ENCODE data around the gene NUP88.

NUP88 gene

DNA sequence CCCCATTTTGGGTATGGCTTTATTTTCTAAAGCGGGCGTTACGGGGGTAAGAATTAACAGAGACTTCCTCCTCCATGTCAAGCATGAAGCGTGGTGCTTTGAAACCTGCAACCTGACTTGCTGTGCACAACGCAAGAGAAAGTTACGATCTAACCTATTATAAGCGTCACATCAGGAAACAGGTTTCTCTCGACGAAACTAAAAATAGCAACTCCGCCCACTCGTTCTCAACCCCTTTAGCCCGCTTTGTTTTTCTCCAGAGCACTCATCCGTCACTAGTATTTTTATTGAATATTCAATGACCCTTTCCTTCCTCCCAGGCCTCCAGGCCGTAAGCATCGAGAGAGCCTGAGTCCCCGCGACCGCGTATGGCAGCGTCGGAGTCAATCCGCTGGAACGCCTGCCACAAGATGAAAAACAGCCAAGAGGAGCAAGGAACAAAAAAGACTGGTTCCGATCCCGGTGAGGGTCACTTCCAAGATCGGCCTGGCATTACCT, 555 bp downstream of the NUP88 start:
- DNase-seq = peak; percentile 42

GRCh38 chr17:5416901-5417300, 2.6 kb downstream of the NUP88 start:
- no peak for DNase-seq

- DNase-seq = no peak
These were observed 5.8 kb downstream of the NUP88 start for GRCh38 chr17:5413682-5414081.

DNA sequence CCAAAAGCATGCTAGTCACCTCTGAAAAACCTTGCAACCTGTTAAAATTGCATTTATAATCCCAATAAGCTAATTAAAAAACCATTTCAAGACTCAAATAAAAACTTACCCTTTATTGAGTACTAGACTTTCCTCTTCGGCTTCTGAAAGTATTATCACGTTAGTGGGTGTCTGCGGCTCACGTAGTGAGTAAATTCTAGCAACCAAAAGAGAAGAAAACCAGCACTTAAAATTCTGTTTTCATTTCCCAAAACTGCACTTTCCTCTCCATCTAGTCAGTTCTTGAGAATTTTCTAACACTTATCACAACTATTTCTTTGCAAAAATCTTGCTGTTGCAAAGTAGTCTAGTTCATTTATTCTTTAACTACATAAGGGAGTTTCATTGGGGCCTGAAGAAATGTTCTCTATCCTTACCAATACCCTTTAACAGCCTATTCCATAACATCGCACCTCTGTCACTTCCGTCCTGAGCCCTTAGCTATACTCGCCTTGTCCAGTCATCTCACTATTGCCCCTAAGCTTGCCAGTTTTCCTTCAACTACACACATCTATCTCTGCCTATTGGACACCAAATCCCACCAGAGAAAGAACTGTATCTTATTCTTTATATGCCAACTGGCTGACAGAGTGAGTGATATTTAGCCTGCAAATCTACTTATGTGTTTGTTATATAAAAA, 8.7 kb downstream of the NUP88 start:
- DNase-seq = no peak

GRCh38 chr17:5408186-5408585, 11.3 kb downstream of the NUP88 start:
- DNase-seq = no peak

DNA sequence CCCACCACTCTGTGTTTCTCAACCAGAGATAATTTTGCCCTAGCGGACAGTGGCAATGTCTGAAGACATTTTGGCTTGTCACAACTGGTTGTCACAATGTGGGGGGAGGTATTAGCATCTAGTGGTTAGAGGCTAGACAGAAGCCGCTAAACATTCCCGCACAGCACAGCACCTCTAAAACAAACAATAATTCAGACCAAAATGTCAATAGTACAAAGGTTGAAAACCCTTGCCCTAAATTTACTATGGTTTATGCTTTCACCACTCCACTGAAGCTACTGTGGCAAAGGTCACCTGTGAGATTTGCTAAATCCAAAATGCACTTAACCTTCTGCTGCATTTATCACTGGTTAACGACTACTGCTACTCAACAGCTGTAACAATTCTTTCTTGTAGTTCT, 14.1 kb downstream of the NUP88 start:
- no peak for DNase-seq

- DNase-seq = no peak
These were observed 19.7 kb downstream of the NUP88 start for GRCh38 chr17:5399767-5400166.

DNA sequence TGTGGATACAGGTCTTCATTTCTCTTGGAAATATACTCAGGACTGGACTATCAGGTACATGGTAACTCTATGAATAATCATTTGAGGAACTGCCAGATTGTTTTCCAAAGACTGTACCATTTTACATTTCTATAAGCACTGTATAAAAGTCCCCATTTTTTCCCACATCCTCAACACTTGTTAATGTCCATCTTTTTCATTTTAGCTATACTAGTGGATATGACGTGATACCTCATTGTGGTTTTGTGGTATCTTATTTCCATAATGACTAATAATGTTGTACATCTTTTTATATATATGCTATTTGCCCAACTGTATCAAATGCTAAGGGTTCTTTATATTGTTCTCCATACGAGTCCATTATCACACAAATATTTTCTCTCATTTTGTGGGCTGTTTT, 22.9 kb downstream of the NUP88 start:
- no peak for DNase-seq

DNA sequence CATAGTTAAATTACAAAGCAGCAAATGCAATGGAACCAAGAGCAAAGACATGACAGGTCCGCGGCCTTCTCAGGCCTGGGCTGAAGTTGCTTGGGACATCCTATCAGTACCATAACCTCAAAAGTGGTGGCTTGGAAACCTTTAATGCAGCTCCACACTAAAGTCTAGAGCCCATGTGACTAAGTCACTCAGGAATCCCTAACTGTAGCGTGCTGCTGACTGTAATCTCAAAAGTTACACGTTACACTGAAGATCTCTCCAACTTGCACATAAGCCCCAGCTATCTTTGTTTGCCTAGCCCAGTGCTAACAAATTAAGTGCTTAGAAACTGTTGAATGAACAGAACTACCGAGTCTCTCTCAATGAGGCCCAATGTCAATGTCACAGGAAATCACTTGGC, 27.8 kb downstream of the NUP88 start:
- DNase-seq = no peak

GRCh38 chr17:5381542-5381941, 37.9 kb downstream of the NUP88 start:
- DNase-seq = no peak

- DNase-seq = no peak
These were observed 38.8 kb downstream of the NUP88 start for GRCh38 chr17:5380491-5381135.

DNA sequence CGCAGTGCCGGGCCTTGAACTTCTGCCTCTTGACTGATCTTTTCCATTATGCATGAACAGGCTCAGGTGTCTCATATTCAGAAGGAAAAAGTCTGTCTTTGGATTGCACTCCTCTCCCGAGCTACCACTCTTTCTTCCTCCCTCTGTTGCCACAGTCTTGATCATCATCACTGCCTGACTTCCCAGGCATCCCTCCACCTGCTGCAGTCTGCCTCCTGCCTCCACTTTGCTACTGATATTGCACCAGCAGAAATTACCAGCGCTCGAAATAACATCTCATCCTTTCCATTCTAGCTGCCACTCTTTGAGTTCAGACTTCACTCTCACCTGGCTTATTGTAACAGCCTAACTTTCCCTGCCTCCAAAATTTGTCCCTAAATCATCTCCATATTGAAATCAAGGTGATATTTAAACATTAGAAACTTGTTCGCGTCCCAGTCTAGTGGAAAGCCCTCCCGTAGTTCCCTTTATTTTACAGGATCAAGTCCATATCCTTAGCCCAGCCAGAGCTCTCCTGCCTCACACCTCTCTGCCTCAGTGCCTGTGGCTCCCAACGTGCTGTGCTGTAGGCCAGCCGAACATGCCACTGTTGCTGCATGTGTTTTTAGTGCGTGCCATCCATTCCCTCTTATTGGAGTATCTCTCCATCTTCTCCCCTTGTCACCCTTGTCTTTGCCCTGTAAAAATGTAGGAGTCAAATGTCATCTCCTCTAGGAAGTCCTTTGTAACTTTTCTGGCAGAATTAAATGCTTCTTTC, 39.9 kb downstream of the NUP88 start:
- no peak for DNase-seq

DNA sequence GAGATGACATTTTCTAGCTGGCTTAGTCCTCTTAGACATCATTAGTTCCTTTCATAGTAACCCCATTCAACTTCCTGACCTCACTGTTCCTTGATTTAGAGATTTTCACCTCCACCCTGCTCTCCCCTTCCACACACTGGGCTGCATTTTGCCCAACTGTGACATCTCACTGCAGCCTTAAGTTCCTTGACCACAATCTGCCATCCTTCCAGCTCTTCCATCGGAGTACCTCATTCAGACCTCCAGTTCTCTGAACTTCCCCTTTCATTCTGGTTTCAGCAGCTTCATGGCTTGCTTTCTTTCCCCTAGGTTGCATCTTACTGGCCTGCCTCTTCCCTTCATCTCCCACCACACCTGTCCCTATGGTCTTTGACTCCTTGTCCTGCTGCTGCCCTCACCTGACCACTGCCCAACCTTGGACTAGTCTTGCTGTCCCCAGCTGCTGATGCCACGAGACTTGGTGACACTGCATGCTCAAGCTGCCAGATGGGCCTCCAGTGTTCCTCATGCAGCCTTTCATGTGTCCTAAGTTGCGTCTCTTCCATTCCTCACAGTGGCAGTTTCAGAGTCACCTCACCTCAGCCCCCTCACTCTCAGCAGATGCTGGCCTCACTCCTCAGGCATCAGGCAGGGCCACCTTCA, 40.8 kb downstream of the NUP88 start:
- no peak for DNase-seq

- no peak for DNase-seq
These were observed 46.4 kb downstream of the NUP88 start for GRCh38 chr17:5373112-5373511.

- DNase-seq = no peak
These were observed 49.1 kb downstream of the NUP88 start for GRCh38 chr17:5370411-5370810.

DNA sequence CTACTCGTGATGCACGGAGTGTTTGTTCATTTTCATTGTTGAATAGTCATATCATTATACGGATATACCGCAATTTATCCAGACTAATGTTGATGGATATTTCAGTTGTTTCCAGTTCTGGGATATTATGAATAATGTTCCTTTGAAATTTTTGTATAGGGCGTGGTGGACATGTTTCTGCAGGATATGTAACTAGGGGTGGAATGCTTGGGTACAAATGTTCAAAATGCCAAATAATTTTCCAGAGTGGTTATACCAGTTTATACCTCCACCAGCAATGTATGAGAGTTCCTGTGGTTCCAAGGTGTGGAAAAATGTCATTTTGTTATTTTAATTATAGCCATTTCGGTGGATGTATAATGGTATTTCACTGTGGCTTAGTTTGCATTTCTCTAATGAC, 53.6 kb downstream of the NUP88 start:
- DNase-seq = no peak

DNA sequence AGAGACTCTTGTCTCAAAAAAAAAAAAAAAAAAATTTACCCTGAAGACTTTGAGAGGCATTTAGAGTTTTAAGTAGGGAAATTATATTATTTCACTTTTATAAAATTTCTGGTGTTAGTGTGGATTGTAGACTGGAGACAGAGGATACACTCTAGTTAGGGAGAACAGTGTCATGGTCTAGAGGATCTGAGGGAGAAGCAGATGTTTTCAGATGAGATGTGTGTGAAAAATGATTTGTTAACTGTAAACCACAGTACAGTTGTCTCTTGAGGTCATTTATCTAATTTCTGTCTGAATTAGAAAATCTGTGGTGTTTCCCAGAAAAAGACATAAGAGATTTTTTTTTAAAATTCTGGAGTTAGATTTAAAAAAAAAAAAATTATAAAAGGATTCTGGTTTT, 54.8 kb downstream of the NUP88 start:
- DNase-seq = no peak

- DNase-seq = no peak
These were observed 55.3 kb downstream of the NUP88 start for GRCh38 chr17:5364156-5364555.

DNA sequence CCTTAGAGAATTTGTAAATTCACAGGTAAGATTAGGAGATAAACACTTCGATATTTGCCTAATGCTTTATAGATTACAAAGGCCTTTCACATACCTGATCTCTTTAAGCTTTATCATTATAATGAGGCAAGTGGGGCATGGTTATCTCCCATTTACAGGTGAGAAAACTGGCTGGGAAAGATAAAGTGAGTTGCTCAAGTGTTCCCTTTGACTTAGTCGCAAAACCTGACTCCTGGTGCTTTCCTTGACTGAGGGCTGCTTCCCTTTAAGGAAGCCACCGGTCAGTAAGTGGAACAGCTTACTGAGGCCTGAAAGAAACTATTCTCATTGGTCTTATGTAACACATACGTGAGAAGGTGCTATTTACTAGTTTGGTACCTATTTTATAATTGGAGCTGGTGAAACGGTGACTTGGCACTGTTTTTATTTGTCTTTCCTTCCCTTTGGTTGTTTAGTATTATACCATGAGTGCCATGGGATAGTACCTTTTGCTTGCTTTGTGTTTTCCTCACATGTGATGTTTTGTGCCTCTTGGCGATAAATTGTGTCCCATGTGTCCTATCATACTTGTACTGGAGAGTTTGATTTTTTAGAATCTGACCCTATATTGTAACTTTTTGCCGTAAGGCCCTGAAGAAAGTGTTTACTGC, 57.2 kb downstream of the NUP88 start:
- DNase-seq = no peak

GRCh38 chr17:5361426-5361825, 58.0 kb downstream of the NUP88 start:
- DNase-seq = no peak

- no peak for DNase-seq
These were observed 63.9 kb downstream of the NUP88 start for GRCh38 chr17:5355421-5356129.

DNA sequence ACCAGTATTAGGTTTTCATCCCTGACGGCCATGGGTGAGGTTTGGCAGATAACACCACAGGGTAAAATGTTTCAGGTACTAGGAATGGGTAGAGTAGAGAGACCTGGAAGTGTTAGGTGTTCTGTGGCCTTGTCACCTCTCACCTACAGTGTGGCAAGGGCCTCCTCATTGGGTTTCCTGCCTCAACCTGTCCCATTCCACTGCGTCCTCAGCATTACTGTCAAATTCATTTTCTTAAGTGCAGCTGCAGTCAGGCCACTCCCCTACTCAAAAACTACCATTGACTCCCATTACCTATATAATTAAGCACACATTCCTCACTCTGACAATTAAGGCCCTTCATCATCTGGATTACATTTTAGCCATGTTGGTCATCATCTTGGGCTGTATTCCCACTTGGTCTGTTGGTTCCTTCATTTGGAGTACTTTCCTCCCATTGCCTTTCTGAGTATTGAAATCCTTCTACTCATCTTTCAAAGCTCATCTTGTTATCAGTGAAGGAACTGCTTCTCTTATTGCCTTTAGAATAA, 64.5 kb downstream of the NUP88 start:
- no peak for DNase-seq

All from T-helper 9 cell (primary cell).